Ecto neural progenitor cell (in vitro differentiated cells): ENCODE data around the gene TICAM1.

ENCODE experiments used
- DNase-seq: peaks from one replicate; pipeline ENCODE4 v3.0.0-alpha.2; 2018; ENCODE audit warnings: low spot score

TICAM1 gene

DNA sequence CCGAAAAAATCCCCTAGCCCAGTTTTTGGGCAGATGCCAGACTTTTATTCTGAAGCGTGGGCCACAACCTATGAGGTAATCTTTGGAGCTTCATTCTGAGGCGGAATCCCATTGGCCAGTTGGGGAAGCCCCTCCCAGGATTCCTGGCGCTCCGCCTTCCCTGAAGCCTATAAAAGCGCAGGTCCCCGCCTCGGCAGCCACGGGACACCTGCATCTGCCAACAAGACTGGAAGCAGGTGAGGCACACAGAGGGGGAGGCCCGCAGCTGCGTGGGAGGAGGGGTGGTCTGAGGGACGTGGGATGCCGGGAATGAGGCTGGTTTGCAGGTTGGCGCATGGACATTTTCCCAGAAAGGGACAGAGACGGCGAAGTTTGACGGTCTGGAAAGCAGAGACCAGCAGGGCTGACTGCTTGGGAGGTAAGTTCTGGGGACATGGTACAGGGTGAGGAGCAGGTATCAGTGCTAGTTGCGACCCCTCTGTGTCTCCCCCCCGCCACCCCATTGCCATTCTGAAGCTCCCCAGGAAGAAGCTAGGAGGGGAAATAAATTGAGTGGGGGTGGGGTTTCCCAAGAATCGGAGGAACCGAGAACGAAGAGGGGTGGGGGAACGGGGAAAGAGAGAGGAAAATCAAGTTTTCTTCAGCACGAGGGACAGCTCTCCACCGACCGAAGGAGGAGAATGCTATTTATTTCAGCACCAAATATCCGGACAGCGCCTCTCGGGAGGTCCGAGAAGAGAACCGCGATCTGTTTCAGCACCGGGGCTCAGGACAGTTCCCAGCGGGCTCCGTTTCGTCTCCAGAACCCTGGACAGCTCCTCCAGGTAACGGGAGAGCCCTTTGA, 62.4 kb downstream of the TICAM1 start:
- peak; percentile 95 for DNase-seq
